Esophagus muscularis mucosa (tissue), 4 donors: ENCODE data around the gene DOCK7. TPM values are rescaled to one million over a fixed set of nuclear protein-coding genes. Genes with fewer than 3 reads are reported as not detected.

Source experiments
- DNase-seq: peaks from one replicate; pipeline ENCODE4 v3.0.0-alpha.2; 2017; ENCODE audit errors: extremely low spot score
- H3K27ac ChIP-seq, 4 donors: fragments of 200-600 bp; sonication (generic); replicated peaks in 1 of 4; 1 replicate in 3 of 4; 2 replicates in 1 of 4; pipeline ENCODE4 v1.5.1; 2016 to 2019; ENCODE audit warnings: mild to moderate bottlenecking in 1 of 4
- H3K27me3 ChIP-seq, 4 donors: fragments of 200-600 bp; sonication (generic); one replicate each; pipeline versions ENCODE4 v1.5.1 to v1.6.0; 2016 to 2019
- H3K36me3 ChIP-seq, 4 donors: fragments of 200-600 bp; sonication (generic); one replicate each; pipeline ENCODE4 v1.5.1; 2016 to 2019
- H3K4me1 ChIP-seq, 4 donors: fragments of 200-600 bp; sonication (generic); one replicate each; pipeline ENCODE4 v1.5.1; 2016 to 2019
- H3K4me3 ChIP-seq, 4 donors: fragments of 200-600 bp; sonication (generic); 1 replicate in 2 of 4; 2 replicates in 2 of 4; pipeline ENCODE4 v1.5.1; 2016 to 2019; ENCODE audit warnings: mild to moderate bottlenecking in 4 of 4, moderate library complexity in 1 of 4
- H3K9me3 ChIP-seq, 4 donors: fragments of 200-600 bp; sonication (generic); 1 replicate in 3 of 4; 2 replicates in 1 of 4; pipeline ENCODE4 v1.5.1; 2016 to 2019
- EP300 ChIP-seq: sonication (generic); formaldehyde crosslinking; IDR thresholded peaks from one replicate; pipeline ENCODE4 v1.6.1; 2017; ENCODE audit warnings: antibody characterized with exemption
- POLR2A ChIP-seq: fragments of 450-650 bp; IDR thresholded peaks from one replicate; pipeline ENCODE4 v1.6.1; 2017; ENCODE audit warnings: antibody characterized with exemption, moderate library complexity, mild to moderate bottlenecking, low read depth
- POLR2AphosphoS5 ChIP-seq, 2 donors: sonication (generic); formaldehyde crosslinking; IDR thresholded peaks; one replicate each; pipeline ENCODE4 v1.6.1; 2017; ENCODE audit warnings: antibody characterized with exemption in 2 of 2
- WGBS: methylation state at CpG from one replicate; pipeline ENCODE4 v1.1.5; 2018; 5-methylcytosine and 5-hydroxymethylcytosine counted together
- intact Hi-C: fragments of 100-400 bp; cut with DNase I; formaldehyde crosslinking; loops from one replicate; pipeline ENCODE4 v1.15.1; 2023
- total RNA-seq, 4 donors: library from RNA; depleted of rRNA; stranded (reverse); fragments of >200 nt; gene quantifications; one replicate each; pipeline versions ENCODE4 v1.1.0 to v1.2.1, GENCODE V29; 2016
- TF ChIP-seq, protein P1 (sequence below), 3 experiments: fragments of 200-600 bp in 2 of 3; fragments of 450-650 bp in 1 of 3; sonication (generic) in 2 of 3; IDR thresholded peaks; one replicate each; pipeline ENCODE4 v1.5.1; 2017 to 2019; ENCODE audit warnings: antibody characterized with exemption in 3 of 3, mild to moderate bottlenecking in 2 of 3, moderate library complexity in 1 of 3

Gene DOCK7
- total RNA-seq, 4 donors from 2014 or later: 27.7 to 66.7 (median 30.5) TPM

DNA sequence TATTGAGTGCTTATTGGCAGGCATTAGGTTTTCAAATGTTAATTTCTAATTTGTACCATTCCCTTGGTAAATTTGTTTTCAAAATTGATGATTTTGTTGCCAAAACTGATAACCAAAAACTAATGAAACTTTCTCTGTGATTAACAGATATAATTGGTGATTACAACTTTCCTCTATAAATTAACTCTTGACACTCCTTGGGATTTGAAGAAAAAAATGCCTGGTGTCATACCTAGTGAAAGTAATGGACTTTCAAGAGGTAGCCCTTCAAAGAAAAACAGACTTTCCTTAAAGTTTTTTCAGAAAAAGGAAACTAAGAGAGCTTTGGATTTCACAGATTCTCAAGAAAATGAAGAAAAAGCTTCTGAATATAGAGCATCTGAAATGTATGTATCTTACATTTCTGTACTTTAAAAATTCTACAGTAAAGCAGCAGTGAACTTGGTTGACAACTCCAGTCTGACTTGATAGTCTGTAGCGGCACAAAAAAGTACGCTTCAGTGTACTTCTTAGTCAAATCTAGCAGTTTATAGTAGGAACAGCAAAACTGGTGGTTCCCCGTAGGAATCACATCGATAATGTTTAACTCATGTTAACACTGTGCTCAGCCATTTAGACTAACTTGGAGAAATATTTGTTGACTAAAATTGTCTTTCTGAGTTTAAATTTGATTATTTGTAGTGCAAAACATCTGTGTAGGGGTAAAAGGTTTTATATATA is 248.4 kb downstream of the DOCK7 start:
- intact Hi-C loops: loop anchor here (5.0 to 10.0 kb wide), 3 partner anchors 245 to 715 kb away; partner anchors contain the start of genes ATG4C, DOCK7 and TM2D1
- no peaks in the 10 kb centered on the region for H3K27me3 ChIP-seq
- 79% methylated on average over 4 of the region's 4 CpGs for WGBS
- no peak overlapping the region for H3K27ac ChIP-seq
- peaks cover 0 to 43% (median 21%) of the 10 kb centered on the region in 4 donors for H3K36me3 ChIP-seq
- TF ChIP-seq, protein P1, sequence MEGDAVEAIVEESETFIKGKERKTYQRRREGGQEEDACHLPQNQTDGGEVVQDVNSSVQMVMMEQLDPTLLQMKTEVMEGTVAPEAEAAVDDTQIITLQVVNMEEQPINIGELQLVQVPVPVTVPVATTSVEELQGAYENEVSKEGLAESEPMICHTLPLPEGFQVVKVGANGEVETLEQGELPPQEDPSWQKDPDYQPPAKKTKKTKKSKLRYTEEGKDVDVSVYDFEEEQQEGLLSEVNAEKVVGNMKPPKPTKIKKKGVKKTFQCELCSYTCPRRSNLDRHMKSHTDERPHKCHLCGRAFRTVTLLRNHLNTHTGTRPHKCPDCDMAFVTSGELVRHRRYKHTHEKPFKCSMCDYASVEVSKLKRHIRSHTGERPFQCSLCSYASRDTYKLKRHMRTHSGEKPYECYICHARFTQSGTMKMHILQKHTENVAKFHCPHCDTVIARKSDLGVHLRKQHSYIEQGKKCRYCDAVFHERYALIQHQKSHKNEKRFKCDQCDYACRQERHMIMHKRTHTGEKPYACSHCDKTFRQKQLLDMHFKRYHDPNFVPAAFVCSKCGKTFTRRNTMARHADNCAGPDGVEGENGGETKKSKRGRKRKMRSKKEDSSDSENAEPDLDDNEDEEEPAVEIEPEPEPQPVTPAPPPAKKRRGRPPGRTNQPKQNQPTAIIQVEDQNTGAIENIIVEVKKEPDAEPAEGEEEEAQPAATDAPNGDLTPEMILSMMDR (IDR thresholded peaks at IDR 0.05): no peak
- TF ChIP-seq POLR2AphosphoS5 (IDR thresholded peaks at IDR 0.05) (no peak), POLR2A (no peak), EP300 (no peak)
- DNase-seq: no peak
- H3K9me3 ChIP-seq: no peaks in the 10 kb centered on the region
- H3K4me3 ChIP-seq: no peak overlapping the region
- H3K4me1 ChIP-seq: peaks cover 18 to 47% (median 42%) of the 10 kb centered on the region in 4 donors

DNA sequence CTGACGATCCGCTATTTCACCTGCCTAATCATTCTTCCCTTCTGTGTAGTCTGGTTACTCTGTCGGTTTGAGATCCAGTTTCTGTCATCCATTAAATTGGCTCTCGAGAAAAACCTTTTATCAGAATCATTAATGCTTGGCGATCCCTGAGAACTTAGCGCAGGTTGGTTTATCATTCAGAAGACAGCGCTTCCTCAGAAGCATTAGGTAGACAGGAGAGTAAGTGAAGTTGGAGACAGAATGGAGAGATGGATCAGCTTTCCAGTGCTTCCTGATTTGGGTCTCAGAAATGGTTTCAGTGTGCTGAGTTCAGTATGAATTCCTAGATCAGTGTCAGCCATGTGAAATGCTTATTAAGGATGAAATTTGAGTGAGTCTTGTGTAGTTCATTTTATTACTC is 250.0 kb downstream of the DOCK7 start:
- no peak for DNase-seq
- WGBS: 0% methylated on average over 7 of the region's 7 CpGs
- Histone ChIP-seq H3K27ac (peak overlapping the region; percentile 92 to 99 (median 98)), H3K36me3 (peaks cover 0 to 29% (median 13%) of the 10 kb centered on the region in 4 donors), H3K4me3 (peak overlapping the region; percentile 79 to 97 (median 88)), H3K9me3 (no peaks in the 10 kb centered on the region), H3K27me3 (no peaks in the 10 kb centered on the region), H3K4me1 (peaks cover 18 to 47% (median 42%) of the 10 kb centered on the region in 4 donors)
- TF ChIP-seq EP300: no peak
- TF ChIP-seq POLR2A: no peak
- TF ChIP-seq, protein P1 (IDR thresholded peaks at IDR 0.05): no peak
- TF ChIP-seq POLR2AphosphoS5 (IDR thresholded peaks at IDR 0.05): no peak
- intact Hi-C loops: loop anchor here (5.0 to 10.0 kb wide), 3 partner anchors 247 to 713 kb away; partner anchors contain the start of genes ATG4C, DOCK7 and TM2D1

GRCh38 chr1:62437273-62437940 is 250.8 kb downstream of the DOCK7 start:
- Histone ChIP-seq H3K9me3 (no peaks in the 10 kb centered on the region), H3K4me3 (peak overlapping the region; percentile 79 to 97 (median 88)), H3K27ac (peak overlapping the region; percentile 92 to 99 (median 98)), H3K36me3 (peaks cover 0 to 21% (median 7%) of the 10 kb centered on the region in 4 donors), H3K27me3 (no peaks in the 10 kb centered on the region), H3K4me1 (peaks cover 18 to 47% (median 42%) of the 10 kb centered on the region in 4 donors)
- DNase-seq: no peak
- intact Hi-C loops: loop anchor here (5.0 to 10.0 kb wide), 3 partner anchors 247 to 713 kb away; partner anchors contain the start of genes ATG4C, DOCK7 and TM2D1
- WGBS: under 1% methylated on average over 32 of the region's 68 CpGs
- TF ChIP-seq POLR2AphosphoS5 (IDR thresholded peaks at IDR 0.05): no peak
- TF ChIP-seq EP300: no peak
- TF ChIP-seq, protein P1 (IDR thresholded peaks at IDR 0.05): no peak
- no peak for TF ChIP-seq POLR2A

DNA sequence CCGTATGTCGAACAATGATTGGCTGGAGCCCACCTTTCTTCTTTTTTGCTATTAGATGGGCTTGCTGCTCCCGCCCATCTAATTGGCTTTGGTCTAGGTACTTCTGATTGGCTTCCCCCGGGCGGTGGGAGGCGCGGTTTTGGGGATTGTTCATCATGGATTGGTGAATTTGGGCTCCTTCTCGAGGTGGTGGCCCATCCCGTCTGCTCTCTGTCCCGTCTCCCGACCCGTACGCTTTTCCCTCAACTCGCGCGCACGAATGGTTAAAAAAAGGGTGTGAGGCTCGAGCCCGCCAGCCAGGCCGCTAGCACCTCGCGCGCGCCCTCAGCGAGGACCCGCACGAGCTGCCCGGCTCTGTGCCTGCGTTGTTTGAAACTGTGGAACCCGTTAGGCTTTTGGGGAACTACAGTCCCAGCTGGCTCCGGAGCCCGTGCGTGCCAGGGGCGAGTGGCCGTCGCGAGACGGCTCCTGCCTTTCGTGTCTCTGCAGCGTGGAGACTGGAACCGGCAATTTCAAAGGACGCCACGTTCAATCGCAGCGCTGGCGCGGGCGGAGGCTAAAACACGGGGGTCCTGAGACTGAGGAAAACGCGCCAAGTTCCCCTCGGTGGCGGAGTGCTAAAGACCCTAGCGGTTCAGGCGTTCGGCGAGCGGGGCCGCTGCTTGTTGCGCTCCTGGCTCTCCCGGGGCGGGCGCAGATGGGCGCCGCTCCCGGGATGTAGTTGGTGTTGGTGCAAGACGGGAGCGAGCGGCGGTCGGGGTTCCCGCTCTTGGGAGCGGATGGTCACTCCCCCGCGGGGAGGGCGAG is 251.5 kb downstream of the DOCK7 start, which contains the start of gene USP1:
Gene USP1, plus strand, starts transcription at position 584 of the 807 bp plus-strand sequence. CDS start 2,819 bp downstream, outside the sequence.
- H3K27me3 ChIP-seq: no peaks in the 10 kb centered on the region
- H3K9me3 ChIP-seq: no peaks in the 10 kb centered on the region
- peaks cover 18 to 47% (median 42%) of the 10 kb centered on the region in 4 donors for H3K4me1 ChIP-seq
- intact Hi-C loops: loop anchor here (5.0 to 10.0 kb wide), 3 partner anchors 248 to 712 kb away; partner anchors contain the start of genes ATG4C, DOCK7 and TM2D1
- DNase-seq: peak; percentile 99
- H3K4me3 ChIP-seq: peak within 1 kb of the TSS; percentile 79 to 97 (median 88)
- WGBS: 0% methylated on average over 5 of the region's 76 CpGs
- TF ChIP-seq, protein P1 (IDR thresholded peaks at IDR 0.05): no peak
- TF ChIP-seq POLR2AphosphoS5 (IDR thresholded peaks at IDR 0.05): peak in 1 of 2 donors; percentile 55
- peak within 1 kb of the TSS; percentile 92 to 99 (median 98) for H3K27ac ChIP-seq
- peaks cover 0 to 14% (median 1%) of the 10 kb centered on the region in 4 donors for H3K36me3 ChIP-seq
